GM12878 (cell line): ENCODE results near the gene SLAIN2. TPM values are rescaled to one million over a fixed set of nuclear protein-coding genes. Genes with fewer than 3 reads are reported as not detected.

Source experiments
- ATAC-seq: fragments of 200-7000 bp; cut with Tn5 transposase; 3 replicates; pipeline ENCODE4 v1.9.1; 2020; ENCODE audit warnings: mild to moderate bottlenecking, moderate library complexity
- BruUV-seq: library from RNA; stranded (reverse); fragments of 400-500 nt; replicated peaks from 2 replicates; lab custom pipeline; 2021; lab: Mats Ljungman, UMichigan
- CTCF ChIA-PET: fragments of 300-600 bp; sonication (Branson Sonifier 250); formaldehyde crosslinking; extraction: SDS; loops from one replicate; lab custom pipeline; 2021; ENCODE audit warnings: inconsistent platforms; lab: Yijun Ruan, JAX
- POLR2A ChIA-PET: fragments of 350-600 bp; formaldehyde crosslinking; extraction: SDS; loops from one replicate; lab custom pipeline; 2021; ENCODE audit warnings: inconsistent platforms; lab: Charles Lee
- RAD21 ChIA-PET: fragments of 300-600 bp; sonication (Branson Sonifier 250); formaldehyde crosslinking; loops from one replicate; lab custom pipeline; 2023; ENCODE audit warnings: antibody characterized with exemption; ENCODE audit not compliant: unreplicated experiment; lab: Charles Lee
- SMC1A ChIA-PET: fragments of 300-600 bp; sonication (Branson Sonifier 250); formaldehyde crosslinking; loops from one replicate; lab custom pipeline; 2023; ENCODE audit not compliant: unreplicated experiment, uncharacterized antibody; lab: Charles Lee
- DNase-seq: peaks from one replicate; pipeline ENCODE4 v3.0.0-alpha.2; 2011; ENCODE audit warnings: low read depth, low spot score
- FAIRE-seq: peaks from 3 replicates; lab custom pipeline; 2011; peaks lifted over from hg19 to GRCh38; lab: Jason Lieb, UNC
- H2AFZ ChIP-seq: 2 replicates; pipeline ENCODE4 v1.6.0; 2011; ENCODE audit warnings: low read depth, low read length, control low read depth; ENCODE audit not compliant: control insufficient read depth
- H3K27ac ChIP-seq: 2 replicates; pipeline ENCODE4 v1.5.1; 2011; ENCODE audit warnings: control low read depth; ENCODE audit not compliant: control insufficient read depth, insufficient read depth
- H3K27me3 ChIP-seq, 2 experiments: replicated peaks in 1 of 2; 2 replicates each; pipeline versions ENCODE4 v1.6.0 to v1.6.1; 2011; ENCODE audit warnings: low read length in 1 of 2; ENCODE audit not compliant: control insufficient read depth in 2 of 2, insufficient read depth in 2 of 2
- H3K36me3 ChIP-seq, 2 experiments: 2 replicates each; pipeline ENCODE4 v1.5.1; 2011; ENCODE audit warnings: low read length in 1 of 2; ENCODE audit not compliant: control insufficient read depth in 2 of 2, insufficient read depth in 2 of 2
- H3K4me1 ChIP-seq: 2 replicates; pipeline ENCODE4 v1.6.1; 2011; ENCODE audit warnings: mild to moderate bottlenecking, low read length, moderate library complexity, mixed read lengths; ENCODE audit not compliant: control insufficient read depth, insufficient read depth
- H3K4me2 ChIP-seq: 2 replicates; pipeline ENCODE4 v1.6.0; 2011; ENCODE audit warnings: control low read depth; ENCODE audit not compliant: control insufficient read depth, insufficient read depth
- H3K4me3 ChIP-seq: fragments of 200-600 bp; sonication (generic); 2 replicates; pipeline ENCODE4 v1.5.1; 2016
- H3K79me2 ChIP-seq: 2 replicates; pipeline ENCODE4 v1.6.0; 2011; ENCODE audit warnings: low read length; ENCODE audit not compliant: control insufficient read depth, insufficient read depth
- H3K9ac ChIP-seq: 2 replicates; pipeline ENCODE4 v1.8.0; 2011; ENCODE audit warnings: low read length, control low read depth, mixed read lengths; ENCODE audit not compliant: control insufficient read depth, insufficient read depth
- H3K9me3 ChIP-seq: replicated peaks from 3 replicates; pipeline ENCODE4 v1.5.1; 2011; ENCODE audit warnings: mild to moderate bottlenecking, low read length; ENCODE audit not compliant: control insufficient read depth, insufficient read depth
- H4K20me1 ChIP-seq: 2 replicates; pipeline ENCODE4 v1.6.0; 2011; ENCODE audit not compliant: control insufficient read depth, insufficient read depth
- ATF3 ChIP-seq: IDR thresholded peaks from 2 replicates; pipeline ENCODE4 v1.6.1; 2011; ENCODE audit warnings: low read depth, mild to moderate bottlenecking, low read length, moderate library complexity, borderline replicate concordance; ENCODE audit errors: extremely low read depth
- CBFB ChIP-seq: IDR thresholded peaks from 2 replicates; pipeline ENCODE4 v1.6.1; 2016; ENCODE audit warnings: antibody characterized with exemption, low read depth
- GABPA ChIP-seq: IDR thresholded peaks from 2 replicates; pipeline ENCODE4 v1.6.1; 2014; ENCODE audit warnings: antibody characterized with exemption, low read depth, mild to moderate bottlenecking, inconsistent platforms
- IKZF2 ChIP-seq, 2 experiments: fragments of 450-650 bp; IDR thresholded peaks; 2 replicates each; pipeline ENCODE4 v1.6.1; 2017; ENCODE audit warnings: mild to moderate bottlenecking in 2 of 2, moderate library complexity in 2 of 2
- MYC ChIP-seq: IDR thresholded peaks from 2 replicates; pipeline ENCODE4 v1.6.1; 2011; ENCODE audit warnings: mild to moderate bottlenecking, low read length, moderate library complexity, inconsistent platforms; ENCODE audit not compliant: insufficient read depth, insufficient replicate concordance, insufficient read length, severe bottlenecking
- NKRF ChIP-seq: fragments of 450-650 bp; conservative IDR thresholded peaks from 2 replicates; pipeline ENCODE4 v1.6.1; 2017; ENCODE audit warnings: mild to moderate bottlenecking, moderate library complexity
- NR2C2 ChIP-seq: IDR thresholded peaks from 2 replicates; pipeline ENCODE4 v1.6.1; 2011; ENCODE audit warnings: borderline replicate concordance, low read depth; ENCODE audit not compliant: control insufficient read depth, insufficient read length
- RBBP5 ChIP-seq: fragments of 200-600 bp; sonication (generic); conservative IDR thresholded peaks from 2 replicates; pipeline ENCODE4 v1.6.1; 2016
- SP1 ChIP-seq: IDR thresholded peaks from one replicate; pipeline ENCODE4 v1.6.1; 2011; ENCODE audit warnings: low read depth, low read length
- SPI1 ChIP-seq: IDR thresholded peaks from 2 replicates; pipeline ENCODE4 v1.6.1; 2011; ENCODE audit warnings: low read depth, mild to moderate bottlenecking, low read length, moderate library complexity, borderline replicate concordance; ENCODE audit not compliant: insufficient read depth
- TARDBP ChIP-seq: IDR thresholded peaks from 2 replicates; pipeline ENCODE4 v1.6.1; 2016; ENCODE audit warnings: borderline replicate concordance
- YBX1 ChIP-seq: fragments of 450-650 bp; IDR thresholded peaks from 2 replicates; pipeline ENCODE4 v1.6.1; 2016; ENCODE audit warnings: antibody characterized with exemption
- YY1 ChIP-seq: IDR thresholded peaks from 2 replicates; pipeline ENCODE4 v1.6.1; 2011; ENCODE audit warnings: low read depth, mild to moderate bottlenecking, low read length
- ZZZ3 ChIP-seq: IDR thresholded peaks from 2 replicates; pipeline ENCODE4 v1.6.1; 2011; ENCODE audit warnings: low read depth; ENCODE audit not compliant: control insufficient read depth, insufficient read length
- WGBS: methylation state at CpG from one replicate; pipeline ENCODE4 v1.1.6; 2016; ENCODE audit warnings: low lambda C conversion rate; ENCODE audit not compliant: insufficient replicate concordance, insufficient coverage; ENCODE audit errors: missing lambda C conversion rate; 5-methylcytosine and 5-hydroxymethylcytosine counted together
- in situ Hi-C: fragments of 300-500 bp; cut with MboI; formaldehyde crosslinking; loops from 9 replicates; pipeline ENCODE4 v1.14.3; 2018; ENCODE audit warnings: mixed read lengths
- intact Hi-C: fragments of 100-400 bp; cut with micrococcal nuclease; formaldehyde crosslinking; loops from one replicate; pipeline ENCODE4 v1.14.2; 2022; ENCODE audit not compliant: unreplicated experiment
- polyA plus RNA-seq, 11 experiments: library from polyadenylated mRNA; depleted of rRNA in 4 of 11; unstranded in 6 of 11; stranded (reverse) in 5 of 11; fragments of >200 nt; fragmentation: Nextera tagmentation in 4 of 11; fragmentation: Illumina TruSeq in 1 of 11; extraction: Ambion mirVana in 4 of 11; extraction: Trizol in 1 of 11; gene quantifications; 1 replicate in 1 of 11; 2 replicates in 10 of 11; pipeline versions ENCODE4 v1.2.1 to v1.2.3, GENCODE V29; 2011 to 2016; ENCODE audit warnings: inconsistent platforms in 2 of 11, missing spikeins in 2 of 11, low read depth in 1 of 11
- total RNA-seq, 4 experiments: library from RNA; depleted of rRNA in 3 of 4; stranded (reverse); fragments of >200 nt in 3 of 4; fragmentation: Illumina TruSeq in 1 of 4; extraction: Trizol in 1 of 4; gene quantifications; 2 replicates each; pipeline versions ENCODE4 v1.2.1 to v1.2.3, GENCODE V29; 2013 to 2021

Gene SLAIN2
- total and polyA plus RNA-seq, 10 of the 15 experiments (the other 5 are each of a cell fraction or from before 2014, with no cell fraction given) = 4.3 to 96.6 (median 25.4) TPM

GRCh38 chr4:48300004-48300403 lies 41.3 kb upstream of the SLAIN2 start:
- Histone ChIP-seq H3K9me3 (no peaks in the 10 kb centered on the region), H3K4me2 (no peak overlapping the region), H3K79me2 (no peaks in the 10 kb centered on the region), H3K9ac (no peak overlapping the region), H4K20me1 (no peaks in the 10 kb centered on the region), H3K27me3 (no peaks in the 10 kb centered on the region), H3K4me1 (peaks cover 7% of the 10 kb centered on the region)
- RAD21 ChIA-PET = no interaction called here
- DNase-seq (no peak), FAIRE-seq (no peak)
- 66% methylated on average over 2 of the region's 2 CpGs for WGBS
- BruUV-seq = no TSS peak
- TF ChIP-seq YY1 (no peak), NR2C2 (no peak), GABPA (no peak), TARDBP (no peak), RBBP5 (no peak), IKZF2 (IDR thresholded peaks at IDR 0.05) (no peak), SP1 (no peak), YBX1 (no peak), SPI1 (no peak), ZZZ3 (no peak), ATF3 (no peak), NKRF (no peak), MYC (no peak), CBFB (no peak)
- TF ChIP-seq, all 136 proteins: peak for 0
- in situ Hi-C loops (no loop called here), intact Hi-C loops (no loop called here)
- H2AFZ ChIP-seq = no peak overlapping the region
- no peak for ATAC-seq
- POLR2A ChIA-PET = no interaction called here
- no peak overlapping the region for H3K4me3 ChIP-seq
- SMC1A ChIA-PET = no interaction called here
- no peaks in the 10 kb centered on the region for H3K36me3 ChIP-seq
- CTCF ChIA-PET = no interaction called here
- no peak overlapping the region for H3K27ac ChIP-seq
